Measurements from ENCODE around the gene HARS2. TPM values are rescaled to one million over a fixed set of nuclear protein-coding genes. Genes with fewer than 3 reads are reported as not detected.

HARS2 gene
- total RNA-seq, 4 donors from 2014 or later = 16.0 to 41.6 (median 25.5) TPM

DNA sequence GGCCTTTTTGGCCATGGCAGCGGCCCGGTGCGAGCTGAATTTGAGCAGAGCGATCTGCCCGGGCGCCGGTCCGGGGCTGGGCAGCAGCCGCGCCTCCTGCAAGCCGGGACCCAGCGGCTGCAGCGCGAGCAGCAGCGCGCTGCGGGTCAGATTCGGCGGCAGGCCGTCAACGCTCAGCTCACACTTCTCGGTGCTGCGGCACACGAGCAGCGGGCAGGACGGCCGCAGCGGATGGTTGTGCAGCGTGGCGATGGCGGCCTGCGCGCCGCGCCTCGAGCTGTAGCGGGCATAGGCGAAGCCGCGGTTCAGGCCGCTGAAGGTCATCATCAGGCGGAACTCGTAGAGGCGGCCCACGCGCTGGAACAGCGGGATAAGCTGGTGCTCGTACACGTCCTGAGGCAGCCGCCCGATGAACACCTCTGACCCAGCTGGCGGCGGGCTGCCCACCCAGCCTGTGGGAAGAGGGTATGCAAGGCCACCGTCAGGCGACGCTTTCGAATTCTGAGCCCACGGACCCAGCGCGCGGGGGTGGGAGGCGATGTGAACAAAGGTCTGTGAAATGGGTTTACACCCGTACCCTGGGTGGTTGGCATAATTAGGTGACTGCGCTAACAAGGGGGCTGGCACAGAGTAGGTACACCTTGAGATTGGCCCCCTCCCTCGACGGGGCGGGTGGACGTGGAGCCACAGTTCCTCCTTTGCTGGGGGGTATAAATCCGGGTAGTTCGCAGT, 18.6 kb upstream of the HARS2 start:
- 62 to 80% methylated on average over 2 to 10 of the region's 70 CpGs for WGBS, 2 donors (ENCODE audit: low coverage in 1 of 2)
- H3K4me1 ChIP-seq = peaks cover 0 to 12% (median 0%) of the 10 kb centered on the region in 3 donors
- no peaks in the 10 kb centered on the region for H3K27me3 ChIP-seq
- TF ChIP-seq POLR2A (IDR thresholded peaks at IDR 0.05) = no peak
- TF ChIP-seq, protein P1, sequence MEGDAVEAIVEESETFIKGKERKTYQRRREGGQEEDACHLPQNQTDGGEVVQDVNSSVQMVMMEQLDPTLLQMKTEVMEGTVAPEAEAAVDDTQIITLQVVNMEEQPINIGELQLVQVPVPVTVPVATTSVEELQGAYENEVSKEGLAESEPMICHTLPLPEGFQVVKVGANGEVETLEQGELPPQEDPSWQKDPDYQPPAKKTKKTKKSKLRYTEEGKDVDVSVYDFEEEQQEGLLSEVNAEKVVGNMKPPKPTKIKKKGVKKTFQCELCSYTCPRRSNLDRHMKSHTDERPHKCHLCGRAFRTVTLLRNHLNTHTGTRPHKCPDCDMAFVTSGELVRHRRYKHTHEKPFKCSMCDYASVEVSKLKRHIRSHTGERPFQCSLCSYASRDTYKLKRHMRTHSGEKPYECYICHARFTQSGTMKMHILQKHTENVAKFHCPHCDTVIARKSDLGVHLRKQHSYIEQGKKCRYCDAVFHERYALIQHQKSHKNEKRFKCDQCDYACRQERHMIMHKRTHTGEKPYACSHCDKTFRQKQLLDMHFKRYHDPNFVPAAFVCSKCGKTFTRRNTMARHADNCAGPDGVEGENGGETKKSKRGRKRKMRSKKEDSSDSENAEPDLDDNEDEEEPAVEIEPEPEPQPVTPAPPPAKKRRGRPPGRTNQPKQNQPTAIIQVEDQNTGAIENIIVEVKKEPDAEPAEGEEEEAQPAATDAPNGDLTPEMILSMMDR (IDR thresholded peaks at IDR 0.05) = no peak
- TF ChIP-seq EP300 (IDR thresholded peaks at IDR 0.05) = no peak
- TF ChIP-seq POLR2AphosphoS5 (IDR thresholded peaks at IDR 0.05) = peak; percentile 18
- peaks cover 0 to 99% of the 10 kb centered on the region in 2 donors for H3K36me3 ChIP-seq
- no peak overlapping the region for H3K27ac ChIP-seq
- ATAC-seq = no peak
- no peaks in the 10 kb centered on the region for H3K9me3 ChIP-seq
- peak overlapping the region in 1 of 2 donors; percentile 30 for H3K4me3 ChIP-seq

DNA sequence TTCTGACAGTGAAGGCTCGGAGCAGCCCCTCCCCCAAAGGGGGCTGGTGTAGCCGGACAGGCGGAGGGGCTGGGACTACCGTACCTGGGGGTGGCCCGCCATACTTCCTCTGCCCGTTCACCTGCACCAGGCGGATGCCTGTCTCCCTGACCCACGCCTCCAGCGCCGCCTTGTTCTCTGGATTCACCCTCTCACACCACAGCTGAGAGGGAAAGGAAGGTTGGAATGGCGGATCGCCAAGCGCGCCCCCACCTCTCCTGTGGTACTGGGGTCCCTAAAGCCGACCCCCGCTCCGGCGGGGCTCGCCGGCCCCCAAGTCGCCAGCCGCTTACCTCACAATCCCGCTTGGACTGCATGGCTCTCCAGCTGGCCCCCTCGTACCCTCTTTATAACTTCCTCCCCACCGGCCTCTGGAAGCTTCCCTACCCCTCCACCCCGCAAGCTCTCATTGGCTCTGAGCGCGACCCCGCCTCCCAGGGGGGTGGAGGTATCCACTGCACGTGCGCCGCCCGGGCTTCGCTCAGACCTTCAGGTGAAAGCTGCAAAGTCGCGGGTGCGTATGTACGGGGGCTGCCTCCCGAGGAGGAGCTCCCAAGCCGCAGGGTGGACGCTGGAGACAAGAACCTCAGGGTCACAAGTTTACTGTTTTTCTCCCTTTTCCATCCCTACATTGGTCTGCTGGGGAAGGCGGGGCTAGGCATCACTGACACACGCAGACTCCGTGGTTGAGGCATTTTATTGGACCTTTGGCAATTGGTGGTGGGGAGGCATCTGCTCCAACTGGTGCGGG, 17.9 kb upstream of the HARS2 start, which contains the start of gene DND1:
Gene DND1 (minus strand): TSS at position 390 of the 790 bp plus-strand sequence. CDS start 34 bp downstream, at position 356.
- H3K36me3 ChIP-seq = peaks cover 0 to 99% of the 10 kb centered on the region in 2 donors
- TF ChIP-seq POLR2A (IDR thresholded peaks at IDR 0.05) (no peak), POLR2AphosphoS5 (IDR thresholded peaks at IDR 0.05) (no peak), EP300 (IDR thresholded peaks at IDR 0.05) (no peak)
- TF ChIP-seq, protein P1 (IDR thresholded peaks at IDR 0.05) = no peak

DNA sequence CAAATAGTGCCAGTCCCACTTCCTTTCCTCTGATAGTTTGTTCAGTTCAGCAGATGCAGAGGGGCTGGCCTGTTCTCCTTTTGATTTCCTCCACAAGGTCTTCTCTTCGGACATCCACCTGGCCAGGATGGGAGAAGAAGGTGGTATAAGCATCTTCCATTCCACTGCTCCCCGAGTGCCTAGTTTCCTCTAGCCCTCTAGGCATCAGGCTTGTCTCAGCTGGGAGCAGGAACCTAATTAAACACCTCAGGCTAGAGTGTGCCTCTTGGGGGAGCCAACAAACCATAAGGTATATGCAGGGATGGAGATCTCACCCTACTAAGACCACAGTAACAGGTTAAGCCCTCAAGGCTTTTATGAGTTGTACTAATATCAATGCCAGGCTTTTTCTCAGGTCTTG, 17.0 kb upstream of the HARS2 start:
- ATAC-seq = no peak
- Histone ChIP-seq H3K4me1 (peaks cover 0 to 12% (median 0%) of the 10 kb centered on the region in 3 donors), H3K9me3 (no peaks in the 10 kb centered on the region), H3K4me3 (no peak overlapping the region), H3K27me3 (no peaks in the 10 kb centered on the region), H3K36me3 (peaks cover 0 to 99% of the 10 kb centered on the region in 2 donors), H3K27ac (no peak overlapping the region)
- 71% methylated on average over 1 of the region's 2 CpGs; no CpG with 5 or more reads in 1 of the 2 donors for WGBS, 2 donors (ENCODE audit: low coverage in 1 of 2)
- TF ChIP-seq POLR2AphosphoS5 (IDR thresholded peaks at IDR 0.05) (no peak), POLR2A (IDR thresholded peaks at IDR 0.05) (no peak), EP300 (IDR thresholded peaks at IDR 0.05) (no peak)
- TF ChIP-seq, protein P1 (IDR thresholded peaks at IDR 0.05) = no peak

More for the DNA sequence above, 17.9 kb upstream of the HARS2 start, which contains the start of gene DND1:
- no peaks in the 10 kb centered on the region for H3K27me3 ChIP-seq
- H3K9me3 ChIP-seq = no peaks in the 10 kb centered on the region
- no peak for ATAC-seq
- H3K4me1 ChIP-seq = peaks cover 0 to 12% (median 0%) of the 10 kb centered on the region in 3 donors
- no peak within 1 kb of the TSS for H3K27ac ChIP-seq
- 80 to 87% methylated on average over 3 to 17 of the region's 45 CpGs for WGBS, 2 donors (ENCODE audit: low coverage in 1 of 2)
- H3K4me3 ChIP-seq = peak within 1 kb of the TSS in 1 of 2 donors; percentile 30

DNA sequence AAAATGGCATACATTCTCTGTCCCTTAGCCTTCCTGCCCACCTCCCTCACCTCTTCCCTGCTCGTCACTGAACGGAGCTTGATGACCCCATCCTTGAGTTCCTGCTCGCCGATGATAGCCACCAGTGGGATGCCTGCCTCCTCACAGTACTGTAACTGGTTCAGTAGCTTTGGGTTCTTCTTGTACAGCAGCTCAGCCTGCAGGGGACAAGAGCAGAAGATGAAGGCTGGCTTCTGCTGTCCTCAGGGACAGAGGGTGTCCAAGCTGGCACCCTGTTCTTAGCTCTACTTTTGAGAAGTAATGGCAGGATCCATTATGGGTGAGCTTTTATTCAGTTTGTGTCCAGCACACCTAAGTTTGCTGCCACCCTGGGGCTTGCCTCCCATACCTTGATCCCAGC, 16.6 kb upstream of the HARS2 start:
- H3K4me3 ChIP-seq = no peak overlapping the region
- H3K36me3 ChIP-seq = peaks cover 0 to 99% of the 10 kb centered on the region in 2 donors
- H3K4me1 ChIP-seq = peaks cover 0 to 12% (median 0%) of the 10 kb centered on the region in 3 donors
- 90% methylated on average over 4 of the region's 4 CpGs; no CpG with 5 or more reads in 1 of the 2 donors for WGBS, 2 donors (ENCODE audit: low coverage in 1 of 2)
- no peak for ATAC-seq
- H3K9me3 ChIP-seq = no peaks in the 10 kb centered on the region
- TF ChIP-seq EP300 (IDR thresholded peaks at IDR 0.05) (no peak), POLR2A (IDR thresholded peaks at IDR 0.05) (no peak), POLR2AphosphoS5 (IDR thresholded peaks at IDR 0.05) (no peak)
- TF ChIP-seq, protein P1 (IDR thresholded peaks at IDR 0.05) = no peak
- no peak overlapping the region for H3K27ac ChIP-seq
- no peaks in the 10 kb centered on the region for H3K27me3 ChIP-seq

All from gastroesophageal sphincter (tissue), 4 donors.